Stimulated activated CD4-positive, alpha-beta T cell treated with anti-CD3 and anti-CD28 coated beads, Interleukin-1b, Interleukin-23, amount 100 ng/mL, for 48 hours (primary cell): Measurements from ENCODE around the gene APOBEC4.

Source experiments
- DNase-seq: peaks from one replicate; pipeline ENCODE4 v3.0.0-alpha.2; 2020

APOBEC4 gene

DNA sequence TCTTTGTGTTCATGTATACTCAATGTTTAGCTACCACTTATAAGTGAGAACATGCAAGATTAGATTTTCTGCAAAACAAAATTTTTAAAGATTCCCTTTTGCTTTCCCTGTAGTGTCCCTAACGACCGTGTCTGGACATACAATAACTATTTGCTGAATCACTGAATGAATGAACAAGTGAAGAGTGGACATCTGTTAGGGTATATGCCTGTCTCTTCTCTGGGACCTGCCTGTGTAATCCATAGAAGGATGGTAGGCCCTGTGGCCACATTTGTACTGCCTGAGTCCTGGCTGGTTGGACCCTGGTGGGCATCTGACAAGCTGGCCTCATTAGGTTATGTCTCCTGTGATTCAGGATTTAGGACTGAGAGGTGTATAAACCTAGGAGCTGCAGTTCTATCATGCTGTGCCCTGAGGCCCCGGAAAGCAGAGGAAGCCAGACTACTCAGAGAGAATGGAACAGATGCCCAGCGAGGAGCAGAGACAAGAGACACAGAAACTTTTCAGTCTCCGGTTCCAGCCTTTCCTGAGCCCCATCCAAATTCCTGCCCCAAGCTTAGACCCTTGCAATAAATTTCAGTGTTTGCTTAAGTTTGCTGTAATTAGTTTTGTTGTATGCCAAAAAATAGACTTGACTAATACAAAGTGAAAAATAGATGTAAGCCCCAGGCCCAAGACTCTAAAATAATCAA, 55.3 kb downstream of the APOBEC4 start:
- no peak for DNase-seq

DNA sequence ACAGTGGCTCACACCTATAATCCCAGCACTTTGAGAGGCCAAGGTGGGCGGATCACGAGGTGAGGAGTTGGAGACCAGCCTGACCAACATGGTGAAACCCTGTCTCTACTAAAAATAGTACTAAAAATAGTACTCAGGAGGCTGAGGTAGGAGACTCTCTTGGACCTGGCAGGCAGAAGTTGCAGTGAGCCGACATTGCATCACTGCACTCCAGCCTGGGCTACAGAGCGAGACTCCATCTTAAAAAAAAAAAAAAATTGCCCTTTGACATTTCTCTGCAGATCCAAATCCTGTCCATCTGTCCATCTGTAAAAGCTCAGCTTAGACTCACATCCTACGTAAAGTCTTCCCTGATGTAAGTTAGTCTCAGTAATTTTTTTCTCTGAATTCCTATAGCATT, 56.6 kb downstream of the APOBEC4 start:
- no peak for DNase-seq
